Measurements from ENCODE around the gene MPV17L2. TPM values are rescaled to one million over a fixed set of nuclear protein-coding genes. Genes with fewer than 3 reads are reported as not detected.

Gene MPV17L2
- total RNA-seq, 1 donor from 2014 or later: 9.5 TPM

GRCh38 chr19:18218600-18218999, 25.6 kb downstream of the MPV17L2 start:
- no peaks in the 10 kb centered on the region for H3K36me3 ChIP-seq (ENCODE audit: control insufficient read depth, insufficient read depth, low read length)
- no peak for FAIRE-seq
- H3K4me3 ChIP-seq (ENCODE audit: low read depth, low read length): no peak overlapping the region
- DNase-seq (ENCODE audit: low read depth): no peak
- peaks cover 3% of the 10 kb centered on the region for H3K27me3 ChIP-seq (ENCODE audit: control insufficient read depth, insufficient read depth, low read length)
- no peak for TF ChIP-seq CTCF (IDR thresholded peaks at IDR 0.05; ENCODE audit: insufficient read depth, low read length, severe bottlenecking)

GRCh38 chr19:18219911-18220631, 27.1 kb downstream of the MPV17L2 start:
- H3K4me3 ChIP-seq (ENCODE audit: low read depth, low read length): no peak overlapping the region
- TF ChIP-seq CTCF (IDR thresholded peaks at IDR 0.05; ENCODE audit: insufficient read depth, low read length, severe bottlenecking): no peak
- peaks cover 5% of the 10 kb centered on the region for H3K27me3 ChIP-seq (ENCODE audit: control insufficient read depth, insufficient read depth, low read length)
- no peaks in the 10 kb centered on the region for H3K36me3 ChIP-seq (ENCODE audit: control insufficient read depth, insufficient read depth, low read length)
- DNase-seq (ENCODE audit: low read depth) (no peak), FAIRE-seq (no peak)

- no peak for FAIRE-seq
- no peaks in the 10 kb centered on the region for H3K36me3 ChIP-seq (ENCODE audit: control insufficient read depth, insufficient read depth, low read length)
- DNase-seq (ENCODE audit: low read depth): no peak
- H3K27me3 ChIP-seq (ENCODE audit: control insufficient read depth, insufficient read depth, low read length): peaks cover 11% of the 10 kb centered on the region
- no peak overlapping the region for H3K4me3 ChIP-seq (ENCODE audit: low read depth, low read length)
- TF ChIP-seq CTCF (IDR thresholded peaks at IDR 0.05; ENCODE audit: insufficient read depth, low read length, severe bottlenecking): no peak
These were observed 27.7 kb downstream of the MPV17L2 start for GRCh38 chr19:18220632-18221275.

- DNase-seq (ENCODE audit: low read depth): no peak
- no peak for TF ChIP-seq CTCF (IDR thresholded peaks at IDR 0.05; ENCODE audit: insufficient read depth, low read length, severe bottlenecking)
- Histone ChIP-seq H3K4me3 (ENCODE audit: low read depth, low read length) (no peak overlapping the region), H3K36me3 (ENCODE audit: control insufficient read depth, insufficient read depth, low read length) (no peaks in the 10 kb centered on the region), H3K27me3 (ENCODE audit: control insufficient read depth, insufficient read depth, low read length) (peaks cover 12% of the 10 kb centered on the region)
- no peak for FAIRE-seq
These were observed 29.1 kb downstream of the MPV17L2 start for GRCh38 chr19:18221815-18222725.

GRCh38 chr19:18223860-18224524, 31.0 kb downstream of the MPV17L2 start:
- DNase-seq (ENCODE audit: low read depth): no peak

More at GRCh38 chr19:18223860-18224524, 31.0 kb downstream of the MPV17L2 start:
- no peak for FAIRE-seq
- Histone ChIP-seq H3K4me3 (ENCODE audit: low read depth, low read length) (peak overlapping the region; percentile 37), H3K27me3 (ENCODE audit: control insufficient read depth, insufficient read depth, low read length) (peaks cover 11% of the 10 kb centered on the region), H3K36me3 (ENCODE audit: control insufficient read depth, insufficient read depth, low read length) (no peaks in the 10 kb centered on the region)
- no peak for TF ChIP-seq CTCF (IDR thresholded peaks at IDR 0.05; ENCODE audit: insufficient read depth, low read length, severe bottlenecking)
